GM19023 (cell line): Measurements from ENCODE around the gene B3GAT1.

Experiments
- ATAC-seq: cut with Tn5 transposase; IDR thresholded peaks from one replicate; pipeline ENCODE4 v1.9.1; 2021; ENCODE audit warnings: mild to moderate bottlenecking, moderate library complexity; ENCODE audit not compliant: unreplicated experiment

Gene B3GAT1

DNA sequence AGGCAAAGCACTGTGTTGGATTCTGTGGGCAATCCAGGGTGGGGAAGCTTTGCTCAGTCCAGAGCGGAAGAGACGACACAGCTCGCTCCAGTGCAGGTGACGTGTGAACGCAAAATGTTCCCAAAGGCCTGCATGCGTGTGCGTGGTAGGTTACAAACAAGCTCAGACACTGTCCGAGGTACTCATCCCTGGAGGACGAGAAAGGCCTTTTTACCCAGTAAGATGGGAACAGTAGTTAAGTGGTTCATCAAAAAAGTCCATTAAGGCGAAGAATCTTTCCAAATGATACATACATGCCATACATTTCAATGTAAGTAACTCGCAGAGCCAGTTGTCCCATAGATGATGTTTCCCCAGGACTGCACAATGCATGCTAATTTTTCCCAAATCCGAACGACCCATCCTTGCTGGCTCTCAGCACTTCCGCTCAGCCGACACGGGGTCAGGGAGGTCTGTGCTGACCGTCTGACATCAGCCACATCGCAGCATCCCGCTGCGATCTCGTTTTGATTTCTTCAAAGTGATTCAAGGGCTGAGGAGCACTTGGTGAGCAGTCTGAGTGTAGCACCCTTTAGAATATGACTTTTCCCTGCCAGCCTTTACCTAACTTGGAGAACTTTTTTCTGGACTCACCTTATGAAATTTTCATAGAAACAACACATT is 19.0 kb downstream of the B3GAT1 start:
- ATAC-seq, result no peak

DNA sequence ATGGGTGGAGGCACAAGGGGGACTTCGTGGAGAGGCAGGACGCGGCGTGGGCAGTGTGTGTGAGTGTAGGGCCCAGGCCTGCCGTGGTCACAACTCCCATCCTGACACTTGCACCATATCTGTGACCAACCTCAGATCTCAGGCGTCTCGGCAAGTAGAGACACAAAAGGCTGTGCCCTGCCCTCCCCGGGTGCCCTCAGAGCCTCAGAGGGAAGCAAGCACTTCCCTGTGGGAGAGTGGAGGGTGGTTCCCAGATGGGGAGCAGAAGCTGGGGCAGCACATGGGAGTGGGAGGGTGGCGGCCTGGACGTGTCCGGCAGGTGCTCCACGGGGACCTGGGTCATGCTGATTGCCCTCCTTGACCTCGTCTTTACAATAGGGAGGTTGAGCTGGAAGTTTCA is 20.4 kb downstream of the B3GAT1 start:
- ATAC-seq, result no peak

- no peak for ATAC-seq
Measured at GRCh38 chr11:134390706-134391569, 21.1 kb downstream of the B3GAT1 start.

DNA sequence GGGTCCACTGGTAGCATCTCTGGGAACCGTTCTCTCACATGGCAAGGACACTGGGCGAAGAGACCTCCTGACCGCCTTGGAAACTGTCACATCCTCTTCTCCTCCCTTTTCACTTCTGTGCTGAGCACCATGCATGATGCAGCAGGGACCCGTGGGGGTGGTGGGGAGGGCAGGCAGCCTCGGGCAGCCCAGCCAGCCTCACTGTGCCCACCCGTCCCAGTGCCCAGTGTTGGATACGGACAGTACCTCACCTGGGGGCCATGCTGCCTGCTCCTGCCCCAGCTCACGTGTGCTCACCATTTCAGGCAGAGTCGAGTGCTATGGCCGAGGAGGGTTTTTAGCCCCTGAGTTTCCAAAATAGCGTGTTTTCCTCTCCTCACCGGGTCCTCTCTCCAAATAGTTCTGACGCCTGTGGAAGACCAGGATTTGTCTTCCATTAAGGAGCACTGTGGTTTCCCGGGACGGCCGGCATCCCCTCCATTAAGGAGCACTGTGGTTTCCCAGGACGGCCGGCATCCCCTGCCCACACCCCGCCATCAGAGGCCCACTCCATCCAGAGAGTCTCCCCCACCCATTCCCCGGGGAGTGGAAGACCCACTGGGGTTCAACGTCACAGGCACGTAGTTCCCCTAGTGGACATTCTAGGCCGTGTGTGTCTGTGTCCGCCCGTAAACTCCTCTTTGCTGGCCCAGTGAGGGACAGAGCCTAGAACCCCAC is 22.4 kb downstream of the B3GAT1 start:
- no peak for ATAC-seq

- ATAC-seq, result no peak
Measured at GRCh38 chr11:134388590-134388989, 23.5 kb downstream of the B3GAT1 start.

DNA sequence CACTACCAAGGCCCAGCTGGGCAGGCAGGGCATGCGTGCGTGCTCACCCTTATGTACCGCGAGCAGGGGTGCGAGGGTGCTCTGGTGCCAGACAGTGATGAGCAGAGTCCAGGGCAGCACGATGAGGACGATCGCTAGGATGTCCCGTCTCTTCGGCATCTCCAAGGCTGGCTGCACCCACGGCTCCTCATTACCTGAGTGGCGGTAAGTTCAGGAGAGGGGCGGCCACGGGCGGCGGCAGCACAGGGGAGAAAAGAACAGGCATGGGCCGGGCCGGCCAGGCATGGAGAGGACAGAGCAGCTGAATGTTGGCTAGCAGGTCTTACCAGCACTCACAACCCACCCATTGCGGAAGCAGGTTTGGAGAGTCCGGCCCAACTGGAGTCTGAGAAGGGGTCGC is 24.5 kb downstream of the B3GAT1 start:
- ATAC-seq, result no peak

DNA sequence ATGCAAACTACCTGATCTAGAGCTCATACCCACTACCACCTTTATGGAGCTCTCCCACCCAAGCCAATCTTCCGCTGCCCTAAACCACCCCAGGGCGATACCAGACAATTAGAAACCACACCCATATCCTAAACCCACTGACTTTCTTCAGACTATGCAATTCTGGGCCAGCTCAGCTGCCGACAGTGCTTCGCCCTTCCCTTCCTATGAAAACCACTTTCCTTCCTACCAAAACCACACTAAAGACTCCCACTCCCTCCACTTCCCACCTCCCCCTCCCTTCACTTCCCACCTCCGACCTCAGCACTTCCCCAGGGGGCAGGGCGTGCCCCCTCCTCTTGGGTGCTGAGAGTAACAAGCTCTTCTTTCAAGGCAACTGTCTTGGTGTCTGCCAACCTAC is 25.1 kb downstream of the B3GAT1 start:
- ATAC-seq, result no peak

DNA sequence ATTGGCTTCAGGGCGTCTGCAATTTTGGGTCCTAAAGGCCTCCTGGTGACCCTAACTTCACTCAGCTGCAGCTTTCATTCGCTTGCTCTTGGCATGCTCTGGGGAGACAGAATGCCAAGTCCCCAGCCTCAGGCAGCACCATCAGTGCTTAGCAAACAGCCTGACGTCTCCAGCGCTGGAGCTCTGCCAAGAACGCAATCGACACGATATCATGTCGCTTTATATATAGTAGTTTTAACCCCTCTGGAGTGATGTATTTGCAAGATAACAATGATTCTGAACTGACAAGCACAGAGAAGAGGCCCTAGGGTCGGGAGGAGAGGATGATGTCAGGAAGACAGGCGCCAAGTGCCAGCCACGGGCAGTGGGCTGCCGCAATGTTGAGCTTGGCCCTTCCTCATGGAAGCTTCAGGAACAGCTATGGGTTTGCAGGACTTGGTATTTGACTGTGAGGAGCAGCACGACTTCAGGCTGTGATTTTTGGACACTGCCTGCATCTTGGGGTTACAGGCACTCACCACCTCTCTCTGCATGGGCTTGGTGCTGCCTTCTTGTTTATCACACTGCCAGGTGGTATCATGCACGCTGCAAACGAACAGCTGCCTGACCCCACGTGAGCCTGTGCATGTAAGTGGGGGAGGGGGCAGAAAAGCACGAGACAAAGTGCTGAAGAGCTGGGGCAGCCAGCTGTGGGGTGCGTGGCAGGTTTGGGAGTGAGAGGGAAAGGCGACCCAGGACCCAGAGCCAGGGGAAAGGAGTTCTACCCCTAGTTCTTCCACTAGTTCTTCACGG is 26.1 kb downstream of the B3GAT1 start:
- ATAC-seq, result no peak

DNA sequence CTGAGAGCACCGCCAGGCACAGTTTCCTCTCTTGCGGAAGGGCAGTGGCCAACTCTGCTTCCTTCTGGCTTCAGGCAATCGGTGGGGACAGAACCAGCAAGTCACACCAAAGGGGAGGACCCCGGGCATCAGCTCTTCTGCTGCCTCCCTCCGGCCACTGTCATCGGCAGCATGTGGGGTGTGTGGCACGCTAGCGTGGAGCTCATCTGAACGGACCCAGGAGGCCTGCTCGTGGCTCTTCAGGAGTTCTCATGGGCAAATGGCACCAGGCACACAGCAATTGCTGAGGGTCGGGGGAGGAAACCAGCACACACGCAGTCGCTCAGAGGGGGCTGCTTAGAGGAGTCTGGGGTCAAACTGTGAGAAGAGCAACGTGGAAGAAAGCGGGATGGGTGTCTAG is 26.9 kb downstream of the B3GAT1 start:
- ATAC-seq, result no peak

DNA sequence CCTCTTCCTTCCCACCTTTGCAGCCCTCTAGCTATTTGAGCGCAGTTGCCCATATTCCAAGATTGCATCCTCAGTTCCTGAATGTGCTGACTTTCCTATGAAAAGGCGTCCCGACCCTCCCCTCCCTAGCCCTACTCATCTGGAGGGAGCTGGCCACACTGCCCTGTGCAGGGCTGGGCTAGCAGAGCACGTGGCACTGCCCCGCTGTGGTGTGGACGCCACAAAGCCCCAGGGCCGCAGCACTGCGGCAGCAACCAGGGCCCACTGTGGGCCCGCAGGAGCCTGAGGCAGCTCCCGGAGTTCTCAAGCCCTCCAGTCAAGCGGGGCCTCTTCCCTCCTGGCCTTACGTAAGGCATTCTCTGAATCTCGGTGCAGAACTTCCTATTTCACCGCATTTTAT is 27.6 kb downstream of the B3GAT1 start:
- no peak for ATAC-seq

DNA sequence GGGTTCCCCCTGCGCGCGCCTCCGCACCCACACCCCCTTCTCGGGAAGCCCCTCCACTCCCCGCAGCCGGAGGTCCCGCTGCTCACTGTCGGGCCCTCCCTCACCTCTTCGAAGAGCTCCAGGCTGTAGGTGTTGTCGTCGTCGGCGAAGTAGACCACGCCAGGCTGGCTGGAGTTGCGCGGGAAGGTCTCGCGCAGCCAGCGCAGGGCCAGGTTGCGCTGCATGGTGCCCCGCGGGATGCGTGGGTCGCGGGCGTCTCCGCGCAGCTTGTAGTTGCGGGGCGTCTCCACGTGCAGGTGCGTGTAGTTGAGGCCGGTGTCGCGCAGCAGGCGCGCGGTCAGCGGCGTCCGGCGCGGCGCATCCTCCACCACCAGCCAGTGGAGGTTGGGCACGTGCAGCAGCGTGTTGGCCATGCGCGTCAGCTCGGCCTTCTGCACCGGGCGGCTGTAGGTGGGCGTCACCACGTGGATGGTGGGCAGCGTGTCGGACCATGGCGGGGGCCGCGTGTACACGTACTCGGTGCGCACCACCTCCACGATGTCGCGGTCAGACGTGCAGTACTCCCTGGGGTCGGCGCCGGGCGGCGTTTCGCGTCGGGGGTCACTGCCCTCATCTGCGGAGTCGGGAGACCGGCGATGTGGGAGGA is 28.3 kb downstream of the B3GAT1 start:
- ATAC-seq, result no peak

GRCh38 chr11:134382830-134383229 is 29.2 kb downstream of the B3GAT1 start:
- ATAC-seq, result no peak

- ATAC-seq, result no peak
Measured at GRCh38 chr11:134382257-134382656, 29.8 kb downstream of the B3GAT1 start.

DNA sequence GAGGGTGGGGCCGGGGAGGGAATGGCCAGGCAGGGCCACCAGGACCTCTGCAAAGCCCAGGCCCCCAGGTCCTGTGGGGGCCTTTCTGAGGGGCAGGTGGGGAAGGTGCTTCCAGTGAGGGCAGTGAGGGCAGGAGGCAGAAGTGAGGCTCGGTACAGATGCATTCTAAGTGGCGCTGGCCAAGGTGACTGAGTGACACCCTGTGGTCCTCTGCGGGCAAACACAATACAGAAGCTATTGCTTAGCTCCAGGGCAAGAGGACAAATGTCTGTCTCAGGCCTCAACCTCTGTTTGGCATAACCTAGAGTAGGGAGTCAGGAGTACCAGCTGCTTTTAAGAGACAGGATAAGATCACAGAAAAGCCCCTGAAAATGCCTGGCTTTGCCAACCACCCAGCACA is 31.3 kb downstream of the B3GAT1 start:
- ATAC-seq, result no peak

GRCh38 chr11:134380229-134380628 is 31.8 kb downstream of the B3GAT1 start:
- ATAC-seq, result no peak

GRCh38 chr11:134379241-134379640 is 32.8 kb downstream of the B3GAT1 start:
- no peak for ATAC-seq

GRCh38 chr11:134377876-134378275 is 34.2 kb downstream of the B3GAT1 start:
- ATAC-seq, result no peak

GRCh38 chr11:134376150-134376921 is 35.7 kb downstream of the B3GAT1 start:
- ATAC-seq, result no peak

GRCh38 chr11:134374891-134375550 is 37.0 kb downstream of the B3GAT1 start:
- no peak for ATAC-seq
